K562 (cell line): Measurements from ENCODE around the gene ARFRP1. TPM values are rescaled to one million over a fixed set of nuclear protein-coding genes. Genes with fewer than 3 reads are reported as not detected.

ENCODE experiments used
- E2F1 ChIP-seq: sonication (generic); formaldehyde crosslinking; IDR thresholded peaks from 2 replicates; pipeline ENCODE4 v1.8.1; 2023; ENCODE audit warnings: mild to moderate bottlenecking, missing genetic modification reagents, moderate library complexity
- ESRRA ChIP-seq: fragments of 450-650 bp; IDR thresholded peaks from 2 replicates; pipeline ENCODE4 v1.6.1; 2014; ENCODE audit warnings: low read depth, mild to moderate bottlenecking, moderate library complexity, borderline replicate concordance
- FOXJ2 ChIP-seq: fragments of 200-800 bp; sonication (Bioruptor generic); IDR thresholded peaks from 2 replicates; pipeline ENCODE4 v1.6.1; 2016; ENCODE audit warnings: missing genetic modification characterization, missing compliant biosample characterization
- HDAC2 ChIP-seq: fragments of 450-650 bp; IDR thresholded peaks from 2 replicates; pipeline ENCODE4 v1.6.1; 2016; ENCODE audit warnings: mild to moderate bottlenecking
- HLTF ChIP-seq: fragments of 450-650 bp; IDR thresholded peaks from 2 replicates; pipeline ENCODE4 v1.6.1; 2016
- NBN ChIP-seq: fragments of 450-650 bp; IDR thresholded peaks from 2 replicates; pipeline ENCODE4 v1.6.1; 2016; ENCODE audit warnings: low read depth, mild to moderate bottlenecking
- NCOR1 ChIP-seq: fragments of 450-650 bp; IDR thresholded peaks from 2 replicates; pipeline ENCODE4 v1.6.1; 2016; ENCODE audit warnings: mild to moderate bottlenecking, moderate library complexity
- NR2C1 ChIP-seq, 2 experiments: fragments of 450-650 bp; IDR thresholded peaks; 2 replicates each; pipeline ENCODE4 v1.6.1; 2017; ENCODE audit warnings: mild to moderate bottlenecking in 2 of 2, antibody characterized with exemption in 1 of 2, inconsistent platforms in 1 of 2, missing compliant biosample characterization in 1 of 2, missing genetic modification characterization in 1 of 2
- NR3C1 ChIP-seq: sonication (generic); formaldehyde crosslinking; IDR thresholded peaks from 2 replicates; pipeline ENCODE4 v1.8.1; 2022; ENCODE audit warnings: missing genetic modification reagents
- POLR2A ChIP-seq: fragments of 450-650 bp; conservative IDR thresholded peaks from 2 replicates; pipeline ENCODE4 v1.6.1; 2016
- SIN3B ChIP-seq: fragments of 450-650 bp; IDR thresholded peaks from 2 replicates; pipeline ENCODE4 v1.6.1; 2017; ENCODE audit warnings: low read depth, mild to moderate bottlenecking, moderate library complexity
- SMAD1 ChIP-seq: fragments of 150-350 bp; IDR thresholded peaks from 2 replicates; pipeline ENCODE4 v1.6.1; 2014; ENCODE audit warnings: low read length, low read depth; ENCODE audit not compliant: partially characterized antibody
- SMC3 ChIP-seq: conservative IDR thresholded peaks from 2 replicates; pipeline ENCODE4 v1.6.1; 2011; ENCODE audit warnings: low read depth, low read length, improper control_type of control experiment; ENCODE audit not compliant: insufficient read depth
- THAP12 ChIP-seq: fragments of 250-450 bp; sonication (Bioruptor Pico); IDR thresholded peaks from 2 replicates; pipeline ENCODE4 v1.9.0; 2021; ENCODE audit warnings: mild to moderate bottlenecking, inconsistent platforms
- TOE1 ChIP-seq, 2 experiments: fragments of 450-650 bp in 1 of 2; sonication (generic) in 1 of 2; formaldehyde crosslinking in 1 of 2; IDR thresholded peaks; 2 replicates each; pipeline versions ENCODE4 v1.7.1 to v1.8.0; 2016 to 2022; ENCODE audit warnings: borderline replicate concordance in 2 of 2, mild to moderate bottlenecking in 2 of 2, antibody characterized with exemption in 1 of 2, inconsistent platforms in 1 of 2, low read depth in 1 of 2, missing genetic modification reagents in 1 of 2, moderate library complexity in 1 of 2
- U2AF1 ChIP-seq: fragments of 200-400 bp; formaldehyde crosslinking; optimal IDR thresholded peaks from 2 replicates; pipeline ENCODE3; 2017; ENCODE audit warnings: mild to moderate bottlenecking, low read depth, low read length, moderate library complexity
- YBX1 ChIP-seq: fragments of 450-650 bp; IDR thresholded peaks from 2 replicates; pipeline ENCODE4 v1.7.1; 2016; ENCODE audit warnings: mild to moderate bottlenecking
- ZBTB12 ChIP-seq: fragments of 250-450 bp; sonication (Bioruptor Pico); IDR thresholded peaks from 2 replicates; pipeline ENCODE4 v1.4.0; 2020
- polyA plus RNA-seq, 8 experiments: library from polyadenylated mRNA; depleted of rRNA in 4 of 8; stranded (reverse) in 5 of 8; unstranded in 3 of 8; fragments of >200 nt; fragmentation: Nextera tagmentation in 2 of 8; fragmentation: Illumina TruSeq in 1 of 8; extraction: Ambion mirVana in 2 of 8; extraction: Trizol in 1 of 8; gene quantifications; 2 replicates each; pipeline versions ENCODE4 v1.2.1 to v1.2.3, GENCODE V29; 2011 to 2014; ENCODE audit warnings: inconsistent platforms in 1 of 8, missing spikeins in 1 of 8
- total RNA-seq, 7 experiments: library from RNA; depleted of rRNA in 6 of 7; stranded (reverse); fragments of >200 nt in 6 of 7; fragmentation: Illumina TruSeq in 2 of 7; extraction: Trizol in 2 of 7; gene quantifications; 2 replicates each; pipeline versions ENCODE4 v1.2.1 to v1.2.3, GENCODE V29; 2011 to 2021; ENCODE audit warnings: low replicate concordance in 1 of 7
- TF ChIP-seq, protein P1 (sequence below): fragments of 200-800 bp; sonication (Bioruptor generic); IDR thresholded peaks from 2 replicates; pipeline ENCODE4 v1.6.1; 2017; ENCODE audit warnings: missing genetic modification characterization, missing compliant biosample characterization
- TF ChIP-seq, protein P2 (sequence below): sonication (generic); formaldehyde crosslinking; IDR thresholded peaks from 2 replicates; pipeline ENCODE4 v1.9.0; 2022; ENCODE audit warnings: mild to moderate bottlenecking, missing genetic modification reagents

Gene ARFRP1
- total and polyA plus RNA-seq, 9 of the 15 experiments (the other 6 are each of a cell fraction or from before 2014, with no cell fraction given), result 2.2 to 78.9 (median 37.3) TPM

GRCh38 chr20:63657937-63658748, 49.6 kb downstream of the ARFRP1 start, which contains the start of gene RTEL1 (continued):
- peak; percentile 90 for TF ChIP-seq TOE1 (IDR thresholded peaks at IDR 0.05; ENCODE audit: borderline replicate concordance)
- TF ChIP-seq TOE1 (CRISPR knock-in tag; IDR thresholded peaks at IDR 0.05; ENCODE audit: borderline replicate concordance, low read depth), result no peak
- TF ChIP-seq YBX1, result no peak
- no peak; the same call in 1 of the 2 replicates for TF ChIP-seq NR3C1
- peak; percentile 30 for TF ChIP-seq SMAD1
- peak; percentile 68; the same call in 1 of the 2 replicates for TF ChIP-seq HLTF
- TF ChIP-seq E2F1, result peak; percentile 80; the same call in 1 of the 2 replicates
- peak; percentile 83; the same call in 1 of the 2 replicates for TF ChIP-seq ESRRA
- peak; percentile 58; the same call in 1 of the 2 replicates for TF ChIP-seq FOXJ2 (tag)
- no peak for TF ChIP-seq U2AF1
- TF ChIP-seq, protein P1, sequence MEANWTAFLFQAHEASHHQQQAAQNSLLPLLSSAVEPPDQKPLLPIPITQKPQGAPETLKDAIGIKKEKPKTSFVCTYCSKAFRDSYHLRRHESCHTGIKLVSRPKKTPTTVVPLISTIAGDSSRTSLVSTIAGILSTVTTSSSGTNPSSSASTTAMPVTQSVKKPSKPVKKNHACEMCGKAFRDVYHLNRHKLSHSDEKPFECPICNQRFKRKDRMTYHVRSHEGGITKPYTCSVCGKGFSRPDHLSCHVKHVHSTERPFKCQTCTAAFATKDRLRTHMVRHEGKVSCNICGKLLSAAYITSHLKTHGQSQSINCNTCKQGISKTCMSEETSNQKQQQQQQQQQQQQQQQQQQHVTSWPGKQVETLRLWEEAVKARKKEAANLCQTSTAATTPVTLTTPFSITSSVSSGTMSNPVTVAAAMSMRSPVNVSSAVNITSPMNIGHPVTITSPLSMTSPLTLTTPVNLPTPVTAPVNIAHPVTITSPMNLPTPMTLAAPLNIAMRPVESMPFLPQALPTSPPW (CRISPR knock-in tag), result peak; percentile 73
- TF ChIP-seq HDAC2, result peak; percentile 82
- peak; percentile 83 for TF ChIP-seq POLR2A
- peak; percentile 96 for TF ChIP-seq SIN3B
- no peak for TF ChIP-seq SMC3
- peak; percentile 75; the same call in 1 of the 2 replicates for TF ChIP-seq THAP12 (CRISPR knock-in tag)
- peak; percentile 70 for TF ChIP-seq NBN
- TF ChIP-seq ZBTB12 (CRISPR knock-in tag), result 0 out of 2 replicates have a peak, but pooled peaks have one; percentile 4
- TF ChIP-seq, protein P2, sequence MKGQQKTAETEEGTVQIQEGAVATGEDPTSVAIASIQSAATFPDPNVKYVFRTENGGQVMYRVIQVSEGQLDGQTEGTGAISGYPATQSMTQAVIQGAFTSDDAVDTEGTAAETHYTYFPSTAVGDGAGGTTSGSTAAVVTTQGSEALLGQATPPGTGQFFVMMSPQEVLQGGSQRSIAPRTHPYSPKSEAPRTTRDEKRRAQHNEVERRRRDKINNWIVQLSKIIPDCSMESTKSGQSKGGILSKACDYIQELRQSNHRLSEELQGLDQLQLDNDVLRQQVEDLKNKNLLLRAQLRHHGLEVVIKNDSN (CRISPR knock-in tag), result 0 out of 2 replicates have a peak, but pooled peaks have one; percentile 1
- TF ChIP-seq NR2C1 (IDR thresholded peaks at IDR 0.05), result peak; percentile 91
- peak; percentile 95 for TF ChIP-seq NR2C1 (tag; IDR thresholded peaks at IDR 0.05)
- no peak for TF ChIP-seq NCOR1
